ENCODE data around the gene SHMT2.

Gene SHMT2

DNA sequence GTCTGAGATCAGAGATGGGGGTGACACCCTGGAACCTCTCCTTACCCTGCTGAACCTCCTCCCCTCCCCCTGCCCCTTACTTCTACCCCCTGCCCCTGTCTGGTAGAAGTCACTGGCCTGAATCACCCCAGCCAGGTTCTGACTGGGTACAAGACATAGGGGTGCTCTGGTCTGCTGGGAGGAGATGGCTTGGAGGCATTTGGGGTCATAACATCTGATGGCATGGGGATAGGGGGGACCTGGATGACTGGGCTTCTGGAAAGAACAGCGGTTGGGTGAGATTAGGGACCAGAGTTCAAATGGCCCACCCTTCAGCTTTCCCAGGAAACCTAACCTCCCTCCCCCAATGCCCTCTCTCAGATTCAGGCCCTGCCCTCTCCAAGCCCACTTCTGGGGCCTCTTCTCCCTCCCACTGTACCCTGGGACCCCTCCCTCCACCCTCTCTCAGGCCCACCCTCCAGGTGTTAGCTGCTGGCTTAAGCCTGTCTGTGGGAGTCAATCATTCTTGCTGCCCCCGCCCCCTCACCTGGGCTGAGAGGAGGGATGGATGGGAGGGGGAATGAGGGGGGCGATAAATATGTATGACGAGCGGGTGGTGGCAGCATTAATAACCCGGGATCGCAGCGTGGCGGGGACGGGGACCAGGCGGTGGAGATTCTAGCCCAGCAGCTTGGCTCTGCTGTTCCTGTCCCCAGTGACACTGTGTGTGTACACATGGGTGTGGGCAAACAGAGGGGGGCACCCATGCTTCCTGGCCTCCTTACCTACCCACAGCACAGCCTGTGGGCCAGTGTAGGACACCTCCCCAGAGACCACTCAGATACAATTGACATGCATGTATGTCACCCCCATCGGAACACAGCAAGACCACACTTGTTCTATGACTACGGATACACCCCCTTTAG, 7.0 kb upstream of the SHMT2 start:
- Histone ChIP-seq H3K27me3 (ENCODE audit: insufficient read depth, low read length) (peaks cover 99% of the 10 kb centered on the region), H3K4me3 (ENCODE audit: low read length) (no peak overlapping the region), H3K36me3 (ENCODE audit: insufficient read depth, low read length) (no peaks in the 10 kb centered on the region), H3K4me1 (ENCODE audit: insufficient read depth, low read length) (peaks cover 17% of the 10 kb centered on the region), H3K9ac (ENCODE audit: low read depth, low read length) (no peak overlapping the region), H3K9me3 (ENCODE audit: insufficient read depth, low read depth, low read length) (no peaks in the 10 kb centered on the region), H3K27ac (ENCODE audit: low read depth, low read length) (no peak overlapping the region)
- WGBS = 76% methylated on average over 13 of the region's 13 CpGs

DNA sequence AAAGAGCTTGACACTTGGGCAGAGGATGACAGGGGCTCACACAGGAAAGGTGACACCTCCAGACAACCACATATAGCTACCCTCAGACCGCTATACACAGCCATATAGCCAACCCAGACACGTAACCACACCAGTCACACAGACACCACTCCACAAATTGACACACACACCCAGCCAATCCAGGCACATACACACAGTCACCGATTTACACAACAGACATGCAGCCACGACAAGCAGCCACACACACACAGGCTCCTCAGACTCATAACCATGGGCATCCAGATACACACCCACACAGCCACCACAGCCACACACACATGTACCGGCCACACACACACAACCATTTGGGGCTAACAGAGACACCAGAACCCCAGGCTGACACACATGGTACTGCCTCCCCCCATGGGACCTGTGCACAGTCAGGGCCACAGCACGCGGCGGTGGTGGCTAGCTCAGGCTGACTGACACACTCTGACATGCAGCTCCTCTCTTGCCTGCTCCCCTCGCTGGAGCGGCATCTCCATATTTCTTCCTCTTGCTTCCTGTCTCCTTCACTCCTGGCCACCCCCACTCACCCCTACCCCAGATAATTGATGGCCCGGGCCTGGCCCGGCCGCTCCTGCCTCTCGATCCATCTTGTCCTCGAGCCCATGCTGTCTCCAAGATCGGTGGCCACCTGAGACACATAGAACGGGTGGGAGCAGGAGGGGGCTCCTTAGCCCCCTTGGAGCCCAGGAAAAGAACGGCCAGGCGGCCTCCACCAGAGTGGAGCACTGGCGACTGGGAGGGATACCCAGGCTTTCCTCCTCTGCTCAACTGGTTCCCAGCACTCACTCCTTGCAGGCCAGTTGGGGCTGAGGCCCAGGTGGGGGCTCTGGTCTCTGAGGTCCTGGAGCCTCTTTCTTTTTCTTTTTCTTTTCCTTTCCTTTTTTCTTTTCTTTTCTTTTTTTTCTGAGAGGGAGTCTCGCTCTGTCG, 6.0 kb upstream of the SHMT2 start:
- no peak overlapping the region for H3K4me3 ChIP-seq (ENCODE audit: low read length)
- H3K27me3 ChIP-seq (ENCODE audit: insufficient read depth, low read length) = peaks cover 98% of the 10 kb centered on the region
- no peaks in the 10 kb centered on the region for H3K36me3 ChIP-seq (ENCODE audit: insufficient read depth, low read length)
- no peaks in the 10 kb centered on the region for H3K9me3 ChIP-seq (ENCODE audit: insufficient read depth, low read depth, low read length)
- 75% methylated on average over 22 of the region's 22 CpGs for WGBS
- H3K4me1 ChIP-seq (ENCODE audit: insufficient read depth, low read length) = peaks cover 18% of the 10 kb centered on the region
- no peak overlapping the region for H3K27ac ChIP-seq (ENCODE audit: low read depth, low read length)
- no peak overlapping the region for H3K9ac ChIP-seq (ENCODE audit: low read depth, low read length)

DNA sequence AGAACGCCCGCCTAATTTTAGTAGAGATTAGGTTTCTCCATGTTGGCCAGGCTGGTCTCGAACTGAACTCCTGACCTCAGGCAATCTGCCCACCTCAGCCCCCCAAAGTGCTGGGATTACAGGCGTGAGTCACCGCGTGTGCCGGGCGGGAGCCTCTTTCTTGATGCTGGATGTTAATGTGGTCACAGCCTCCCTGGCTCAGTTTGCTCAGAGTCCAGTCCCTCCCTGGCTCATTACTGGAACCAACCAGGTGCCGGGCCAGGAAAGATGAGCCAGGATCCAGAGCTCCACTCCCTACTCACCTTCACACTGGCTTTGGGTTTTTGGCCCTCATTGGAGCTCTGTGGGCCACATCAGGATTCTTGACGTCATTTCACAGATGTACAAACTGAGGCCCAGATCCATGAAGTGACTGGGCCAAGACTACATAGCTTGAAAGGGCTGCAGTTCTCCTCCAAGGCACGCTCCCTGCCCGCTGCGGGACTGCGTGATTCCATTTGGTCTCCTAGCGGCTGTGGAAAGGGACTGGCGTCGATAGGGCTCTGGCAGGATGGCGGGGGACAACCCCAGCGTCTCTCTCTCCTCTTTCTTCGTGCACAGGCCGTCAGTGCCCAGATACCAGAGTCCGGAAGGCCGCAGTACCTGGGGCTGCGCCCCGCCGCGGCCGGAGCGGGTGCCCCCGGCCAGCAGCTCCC, 5.1 kb upstream of the SHMT2 start:
- WGBS = 60% methylated on average over 30 of the region's 30 CpGs
- Histone ChIP-seq H3K36me3 (ENCODE audit: insufficient read depth, low read length) (no peaks in the 10 kb centered on the region), H3K4me1 (ENCODE audit: insufficient read depth, low read length) (peaks cover 18% of the 10 kb centered on the region), H3K27me3 (ENCODE audit: insufficient read depth, low read length) (peaks cover 96% of the 10 kb centered on the region), H3K4me3 (ENCODE audit: low read length) (no peak overlapping the region), H3K9ac (ENCODE audit: low read depth, low read length) (no peak overlapping the region), H3K27ac (ENCODE audit: low read depth, low read length) (no peak overlapping the region), H3K9me3 (ENCODE audit: insufficient read depth, low read depth, low read length) (no peaks in the 10 kb centered on the region)

DNA sequence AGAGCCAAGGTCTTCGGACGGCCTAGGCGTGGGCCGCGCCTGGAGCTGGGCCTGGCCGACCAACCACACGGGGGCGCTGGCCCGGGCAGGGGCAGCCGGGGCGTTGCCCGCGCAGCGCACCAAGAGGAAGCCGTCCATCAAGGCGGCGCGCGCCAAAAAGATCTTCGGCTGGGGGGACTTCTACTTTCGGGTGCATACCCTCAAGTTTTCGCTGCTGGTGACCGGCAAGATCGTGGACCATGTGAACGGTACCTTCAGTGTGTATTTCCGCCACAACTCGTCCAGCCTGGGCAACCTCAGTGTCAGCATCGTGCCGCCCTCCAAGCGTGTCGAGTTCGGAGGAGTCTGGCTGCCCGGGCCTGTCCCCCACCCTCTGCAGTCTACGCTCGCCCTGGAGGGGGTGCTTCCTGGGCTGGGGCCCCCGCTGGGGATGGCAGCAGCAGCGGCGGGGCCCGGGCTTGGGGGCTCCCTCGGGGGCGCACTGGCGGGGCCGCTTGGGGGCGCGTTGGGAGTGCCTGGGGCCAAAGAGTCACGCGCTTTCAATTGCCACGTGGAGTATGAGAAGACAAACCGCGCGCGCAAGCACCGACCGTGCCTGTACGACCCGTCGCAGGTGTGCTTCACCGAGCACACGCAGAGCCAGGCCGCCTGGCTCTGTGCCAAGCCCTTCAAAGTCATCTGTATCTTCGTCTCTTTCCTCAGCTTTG, 4.4 kb upstream of the SHMT2 start:
- Histone ChIP-seq H3K36me3 (ENCODE audit: insufficient read depth, low read length) (no peaks in the 10 kb centered on the region), H3K4me3 (ENCODE audit: low read length) (peak overlapping the region; percentile 16; the same call in 1 of the 2 replicates), H3K27me3 (ENCODE audit: insufficient read depth, low read length) (peaks cover 89% of the 10 kb centered on the region), H3K27ac (ENCODE audit: low read depth, low read length) (no peak overlapping the region), H3K4me1 (ENCODE audit: insufficient read depth, low read length) (peaks cover 13% of the 10 kb centered on the region), H3K9ac (ENCODE audit: low read depth, low read length) (no peak overlapping the region), H3K9me3 (ENCODE audit: insufficient read depth, low read depth, low read length) (no peaks in the 10 kb centered on the region)
- WGBS = 28% methylated on average over 61 of the region's 61 CpGs

DNA sequence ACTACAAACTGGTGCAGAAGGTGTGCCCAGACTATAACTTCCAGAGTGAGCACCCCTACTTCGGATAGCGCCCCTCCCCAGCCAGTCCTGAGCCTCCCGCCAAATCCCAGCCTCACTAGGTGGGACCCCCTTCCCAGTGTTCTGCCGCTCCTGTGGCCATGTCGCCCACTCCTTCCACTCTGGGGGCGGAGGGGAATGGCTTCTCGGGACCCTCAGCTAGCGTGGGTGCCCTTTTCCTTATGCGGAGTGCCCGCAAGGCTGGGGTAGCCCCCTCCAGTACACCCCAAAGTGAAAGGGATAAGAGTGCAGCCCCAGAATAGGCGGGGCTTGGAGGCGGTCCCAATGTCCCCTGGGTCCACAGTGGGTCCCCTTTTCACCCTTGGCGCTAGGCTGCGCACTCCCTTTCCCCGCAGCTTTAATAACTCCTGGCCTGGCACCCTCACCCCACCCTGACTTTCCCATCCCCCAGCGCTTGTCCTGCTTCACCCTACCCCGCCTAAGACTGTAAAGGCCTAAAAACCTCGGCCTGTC, 3.8 kb upstream of the SHMT2 start:
- WGBS = 45% methylated on average over 18 of the region's 18 CpGs
- Histone ChIP-seq H3K9ac (ENCODE audit: low read depth, low read length) (no peak overlapping the region), H3K4me1 (ENCODE audit: insufficient read depth, low read length) (peaks cover 18% of the 10 kb centered on the region), H3K36me3 (ENCODE audit: insufficient read depth, low read length) (peaks cover under 1% of the 10 kb centered on the region; the same call in 1 of the 2 replicates), H3K27me3 (ENCODE audit: insufficient read depth, low read length) (peaks cover 83% of the 10 kb centered on the region), H3K4me3 (ENCODE audit: low read length) (peak overlapping the region; percentile 16; the same call in 1 of the 2 replicates), H3K9me3 (ENCODE audit: insufficient read depth, low read depth, low read length) (no peaks in the 10 kb centered on the region), H3K27ac (ENCODE audit: low read depth, low read length) (no peak overlapping the region)

DNA sequence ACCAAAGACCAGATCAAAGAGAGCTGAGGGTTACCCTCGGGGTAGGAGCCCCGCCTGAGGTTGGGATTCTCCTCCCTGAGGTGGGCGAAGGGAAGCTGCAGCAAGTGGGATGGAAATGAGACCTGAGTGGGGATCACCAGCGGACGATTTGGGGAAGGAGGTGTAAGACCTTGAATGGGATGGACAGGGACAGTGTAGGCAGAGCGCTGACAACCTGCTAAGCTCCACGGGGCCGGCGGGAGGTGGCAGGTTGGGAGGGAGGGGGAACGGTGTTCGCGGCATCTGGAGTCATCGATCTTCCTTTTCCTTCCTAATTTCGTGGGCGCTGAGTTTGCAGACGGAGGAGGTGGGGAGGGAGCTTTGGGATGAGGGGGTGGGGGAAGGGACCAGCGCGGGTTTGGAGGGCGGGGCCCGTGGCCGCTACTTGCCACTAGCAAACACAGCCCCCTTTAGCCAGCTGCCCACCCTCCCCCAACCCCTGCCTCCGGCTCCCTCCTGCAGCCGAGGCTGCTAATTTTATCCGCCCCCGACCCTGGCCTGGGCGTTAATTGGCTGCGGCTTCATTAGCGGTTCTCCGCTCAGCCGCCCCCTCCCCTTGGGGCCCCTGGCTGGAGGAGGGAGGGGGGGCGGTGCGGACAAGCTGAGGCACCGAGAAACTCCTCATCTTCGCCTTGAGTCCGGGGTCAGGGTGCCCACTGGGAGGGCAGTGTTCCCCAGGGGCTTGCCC, 2.8 kb upstream of the SHMT2 start:
- 2% methylated on average over 23 of the region's 35 CpGs for WGBS
- no peak overlapping the region for H3K9ac ChIP-seq (ENCODE audit: low read depth, low read length)
- H3K9me3 ChIP-seq (ENCODE audit: insufficient read depth, low read depth, low read length) = no peaks in the 10 kb centered on the region
- no peak overlapping the region for H3K27ac ChIP-seq (ENCODE audit: low read depth, low read length)
- peaks cover 20% of the 10 kb centered on the region for H3K4me1 ChIP-seq (ENCODE audit: insufficient read depth, low read length)
- peaks cover 11% of the 10 kb centered on the region for H3K36me3 ChIP-seq (ENCODE audit: insufficient read depth, low read length)
- peaks cover 73% of the 10 kb centered on the region for H3K27me3 ChIP-seq (ENCODE audit: insufficient read depth, low read length)
- H3K4me3 ChIP-seq (ENCODE audit: low read length) = peak overlapping the region; percentile 50

DNA sequence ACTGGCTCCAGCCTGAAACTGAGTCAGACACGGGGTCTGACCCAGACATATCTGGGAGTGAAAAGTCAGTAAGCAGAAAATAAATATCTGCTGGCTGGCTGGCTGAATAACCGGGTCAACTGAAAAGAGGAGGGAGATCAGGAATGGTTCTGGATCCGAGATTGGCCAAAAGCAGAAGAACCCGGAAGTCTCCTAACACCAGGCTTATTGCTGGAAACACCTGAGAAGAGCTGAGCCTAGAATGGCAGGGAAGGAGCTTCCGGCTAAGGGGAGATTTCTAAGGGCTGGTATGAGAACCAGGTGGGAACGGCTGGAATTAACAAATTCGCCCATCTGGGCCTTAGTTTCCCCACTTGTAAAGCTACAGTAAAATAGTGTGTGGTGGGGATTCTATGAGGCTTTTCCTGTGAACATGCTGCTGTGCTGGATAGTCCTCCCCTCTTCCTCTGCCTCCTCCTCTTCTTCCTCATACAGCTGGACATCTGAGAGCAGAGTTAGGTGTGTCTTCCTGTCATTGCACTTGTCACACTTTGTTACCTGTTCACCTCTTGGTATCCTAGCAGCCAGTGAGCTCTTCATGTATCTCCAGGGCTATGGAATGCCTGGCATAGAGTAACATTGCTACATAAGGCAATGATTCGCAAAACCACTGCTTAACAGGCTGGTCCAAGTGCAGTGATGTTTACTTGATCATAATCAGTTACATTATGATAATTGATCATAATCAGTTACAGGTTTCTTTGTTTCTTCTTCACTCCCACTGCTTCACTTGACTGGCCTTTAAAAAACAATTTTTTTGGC, 2.0 kb upstream of the SHMT2 start:
- 41% methylated on average over 7 of the region's 8 CpGs for WGBS
- peak overlapping the region; percentile 50 for H3K4me3 ChIP-seq (ENCODE audit: low read length)
- H3K9me3 ChIP-seq (ENCODE audit: insufficient read depth, low read depth, low read length) = no peaks in the 10 kb centered on the region
- H3K4me1 ChIP-seq (ENCODE audit: insufficient read depth, low read length) = peaks cover 16% of the 10 kb centered on the region
- H3K27me3 ChIP-seq (ENCODE audit: insufficient read depth, low read length) = peaks cover 66% of the 10 kb centered on the region
- peaks cover 18% of the 10 kb centered on the region for H3K36me3 ChIP-seq (ENCODE audit: insufficient read depth, low read length)
- no peak overlapping the region for H3K27ac ChIP-seq (ENCODE audit: low read depth, low read length)
- H3K9ac ChIP-seq (ENCODE audit: low read depth, low read length) = no peak overlapping the region

DNA sequence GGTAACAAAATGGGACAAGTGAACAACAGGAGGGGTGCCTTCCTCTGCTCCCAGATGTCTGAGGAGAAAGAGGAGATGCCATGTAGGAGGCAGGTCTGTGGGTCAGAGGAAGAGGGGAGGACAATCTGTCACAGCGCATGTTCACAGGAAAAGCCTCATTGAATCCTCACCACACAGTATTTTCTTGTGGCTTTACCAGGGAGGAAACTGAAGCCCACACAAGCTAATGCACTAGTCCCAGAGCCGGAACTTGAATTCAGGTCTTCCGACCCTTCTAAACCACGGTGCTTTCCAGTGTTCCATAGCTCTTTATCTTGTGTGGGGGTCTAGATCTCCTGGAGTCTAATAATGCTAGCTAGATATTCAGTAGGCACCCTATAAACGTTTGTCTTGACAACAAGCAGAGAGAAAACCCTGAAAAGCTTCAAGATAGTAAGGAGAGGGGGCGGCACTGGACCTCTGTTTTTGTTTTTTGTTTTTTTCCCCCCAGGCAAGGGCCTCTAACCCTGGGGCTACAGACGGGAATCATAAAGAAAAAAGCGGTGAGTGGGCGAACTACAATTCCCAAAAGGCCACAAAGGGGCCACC, 371 bp upstream of the SHMT2 start:
- Histone ChIP-seq H3K4me1 (ENCODE audit: insufficient read depth, low read length) (peaks cover 16% of the 10 kb centered on the region), H3K4me3 (ENCODE audit: low read length) (peak overlapping the region; percentile 86), H3K36me3 (ENCODE audit: insufficient read depth, low read length) (peaks cover 35% of the 10 kb centered on the region), H3K9ac (ENCODE audit: low read depth, low read length) (peak overlapping the region; percentile 97), H3K27ac (ENCODE audit: low read depth, low read length) (no peak overlapping the region; the same call in 1 of the 2 replicates), H3K9me3 (ENCODE audit: insufficient read depth, low read depth, low read length) (no peaks in the 10 kb centered on the region), H3K27me3 (ENCODE audit: insufficient read depth, low read length) (peaks cover 49% of the 10 kb centered on the region)
- WGBS = 29% methylated on average over 9 of the region's 9 CpGs

Data from HUES64 (cell line).